ENCODE results near the gene DNAH1.

DNA sequence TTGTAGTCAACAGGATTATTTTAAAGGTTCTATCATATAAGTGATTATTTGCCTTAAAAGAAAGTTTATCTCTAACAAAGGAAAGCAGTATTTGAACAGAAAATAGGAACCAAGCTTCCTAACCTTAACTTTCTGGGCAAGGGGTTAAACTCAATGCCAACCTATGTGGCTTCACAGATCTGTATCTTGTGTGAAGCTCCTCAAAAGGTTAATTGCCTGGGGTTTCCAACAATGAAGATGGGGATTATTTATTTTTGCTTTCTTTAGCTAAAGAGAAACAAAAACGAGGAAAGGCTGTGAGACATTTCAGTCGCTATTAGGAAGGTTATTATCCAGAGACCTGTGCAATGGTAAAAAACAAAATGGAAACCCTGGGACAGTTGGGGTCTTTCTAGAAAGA is 36.5 kb upstream of the DNAH1 start:
- TF ChIP-seq, protein P1, sequence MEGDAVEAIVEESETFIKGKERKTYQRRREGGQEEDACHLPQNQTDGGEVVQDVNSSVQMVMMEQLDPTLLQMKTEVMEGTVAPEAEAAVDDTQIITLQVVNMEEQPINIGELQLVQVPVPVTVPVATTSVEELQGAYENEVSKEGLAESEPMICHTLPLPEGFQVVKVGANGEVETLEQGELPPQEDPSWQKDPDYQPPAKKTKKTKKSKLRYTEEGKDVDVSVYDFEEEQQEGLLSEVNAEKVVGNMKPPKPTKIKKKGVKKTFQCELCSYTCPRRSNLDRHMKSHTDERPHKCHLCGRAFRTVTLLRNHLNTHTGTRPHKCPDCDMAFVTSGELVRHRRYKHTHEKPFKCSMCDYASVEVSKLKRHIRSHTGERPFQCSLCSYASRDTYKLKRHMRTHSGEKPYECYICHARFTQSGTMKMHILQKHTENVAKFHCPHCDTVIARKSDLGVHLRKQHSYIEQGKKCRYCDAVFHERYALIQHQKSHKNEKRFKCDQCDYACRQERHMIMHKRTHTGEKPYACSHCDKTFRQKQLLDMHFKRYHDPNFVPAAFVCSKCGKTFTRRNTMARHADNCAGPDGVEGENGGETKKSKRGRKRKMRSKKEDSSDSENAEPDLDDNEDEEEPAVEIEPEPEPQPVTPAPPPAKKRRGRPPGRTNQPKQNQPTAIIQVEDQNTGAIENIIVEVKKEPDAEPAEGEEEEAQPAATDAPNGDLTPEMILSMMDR (IDR thresholded peaks at IDR 0.05): no peak
- TF ChIP-seq POLR2AphosphoS5 (IDR thresholded peaks at IDR 0.05) (no peak), POLR2A (IDR thresholded peaks at IDR 0.05) (no peak)
